Parathyroid adenoma (tissue), 2 donors: Measurements from ENCODE around the gene MYO1A.
A peak's percentile ranks its signal among the peaks of the same experiment; 100 is the strongest.

ENCODE experiments used
- H2AFZ ChIP-seq: fragments of 300-600 bp; sonication (generic); one replicate; pipeline ENCODE4 v1.7.0; 2017; ENCODE audit warnings: antibody characterized with exemption, mild to moderate bottlenecking
- H3K27ac ChIP-seq: fragments of 300-600 bp; sonication (generic); one replicate; pipeline ENCODE4 v1.7.0; 2017
- H3K27me3 ChIP-seq: fragments of 300-600 bp; sonication (generic); one replicate; pipeline ENCODE4 v1.7.0; 2017; ENCODE audit warnings: low read length; ENCODE audit not compliant: control insufficient read depth, insufficient read depth
- H3K36me3 ChIP-seq: fragments of 300-600 bp; sonication (generic); one replicate; pipeline ENCODE4 v1.7.0; 2017; ENCODE audit warnings: low read length; ENCODE audit not compliant: control insufficient read depth, insufficient read depth
- H3K4me1 ChIP-seq: fragments of 300-600 bp; sonication (generic); one replicate; pipeline ENCODE4 v1.7.0; 2017; ENCODE audit warnings: control low read depth
- H3K4me2 ChIP-seq: fragments of 300-600 bp; sonication (generic); one replicate; pipeline ENCODE4 v1.7.0; 2017; ENCODE audit warnings: low read length
- H3K4me3 ChIP-seq: fragments of 300-600 bp; sonication (generic); one replicate; pipeline ENCODE4 v1.7.0; 2017; ENCODE audit warnings: low read depth, low read length
- H3K79me2 ChIP-seq: fragments of 300-600 bp; sonication (generic); one replicate; pipeline ENCODE4 v1.7.0; 2017; ENCODE audit warnings: control low read depth
- H3K9ac ChIP-seq: fragments of 300-600 bp; sonication (generic); one replicate; pipeline ENCODE4 v1.7.0; 2017; ENCODE audit warnings: mild to moderate bottlenecking
- H3K9me3 ChIP-seq: fragments of 300-600 bp; sonication (generic); one replicate; pipeline ENCODE4 v1.7.0; 2017; ENCODE audit warnings: low read length; ENCODE audit not compliant: control insufficient read depth
- CTCF ChIP-seq: fragments of 300-600 bp; sonication (generic); IDR thresholded peaks from one replicate; pipeline ENCODE4 v1.7.0; 2017; ENCODE audit warnings: antibody characterized with exemption, mild to moderate bottlenecking
- donor health status: primary hyperparathyroidism.

The MYO1A gene

GRCh38 chr12:57090924-57091637, 41.2 kb upstream of the MYO1A start:
- H2AFZ ChIP-seq = no peak overlapping the region
- H3K79me2 ChIP-seq = peaks cover 16% of the 10 kb centered on the region
- no peaks in the 10 kb centered on the region for H3K36me3 ChIP-seq
- H3K27me3 ChIP-seq = no peaks in the 10 kb centered on the region
- H3K27ac ChIP-seq = peak overlapping the region; percentile 93
- H3K9me3 ChIP-seq = no peaks in the 10 kb centered on the region
- H3K9ac ChIP-seq = no peak overlapping the region
- peaks cover 29% of the 10 kb centered on the region for H3K4me1 ChIP-seq
- no peak overlapping the region for H3K4me3 ChIP-seq
- H3K4me2 ChIP-seq = peak overlapping the region; percentile 62
- no peak for TF ChIP-seq CTCF

GRCh38 chr12:57090490-57090889, 40.6 kb upstream of the MYO1A start:
- Histone ChIP-seq H2AFZ (no peak overlapping the region), H3K36me3 (no peaks in the 10 kb centered on the region), H3K27ac (peak overlapping the region; percentile 93), H3K9me3 (no peaks in the 10 kb centered on the region), H3K27me3 (no peaks in the 10 kb centered on the region), H3K9ac (no peak overlapping the region), H3K4me3 (no peak overlapping the region), H3K79me2 (peaks cover 16% of the 10 kb centered on the region), H3K4me1 (peaks cover 34% of the 10 kb centered on the region), H3K4me2 (peak overlapping the region; percentile 62)
- TF ChIP-seq CTCF = no peak

DNA sequence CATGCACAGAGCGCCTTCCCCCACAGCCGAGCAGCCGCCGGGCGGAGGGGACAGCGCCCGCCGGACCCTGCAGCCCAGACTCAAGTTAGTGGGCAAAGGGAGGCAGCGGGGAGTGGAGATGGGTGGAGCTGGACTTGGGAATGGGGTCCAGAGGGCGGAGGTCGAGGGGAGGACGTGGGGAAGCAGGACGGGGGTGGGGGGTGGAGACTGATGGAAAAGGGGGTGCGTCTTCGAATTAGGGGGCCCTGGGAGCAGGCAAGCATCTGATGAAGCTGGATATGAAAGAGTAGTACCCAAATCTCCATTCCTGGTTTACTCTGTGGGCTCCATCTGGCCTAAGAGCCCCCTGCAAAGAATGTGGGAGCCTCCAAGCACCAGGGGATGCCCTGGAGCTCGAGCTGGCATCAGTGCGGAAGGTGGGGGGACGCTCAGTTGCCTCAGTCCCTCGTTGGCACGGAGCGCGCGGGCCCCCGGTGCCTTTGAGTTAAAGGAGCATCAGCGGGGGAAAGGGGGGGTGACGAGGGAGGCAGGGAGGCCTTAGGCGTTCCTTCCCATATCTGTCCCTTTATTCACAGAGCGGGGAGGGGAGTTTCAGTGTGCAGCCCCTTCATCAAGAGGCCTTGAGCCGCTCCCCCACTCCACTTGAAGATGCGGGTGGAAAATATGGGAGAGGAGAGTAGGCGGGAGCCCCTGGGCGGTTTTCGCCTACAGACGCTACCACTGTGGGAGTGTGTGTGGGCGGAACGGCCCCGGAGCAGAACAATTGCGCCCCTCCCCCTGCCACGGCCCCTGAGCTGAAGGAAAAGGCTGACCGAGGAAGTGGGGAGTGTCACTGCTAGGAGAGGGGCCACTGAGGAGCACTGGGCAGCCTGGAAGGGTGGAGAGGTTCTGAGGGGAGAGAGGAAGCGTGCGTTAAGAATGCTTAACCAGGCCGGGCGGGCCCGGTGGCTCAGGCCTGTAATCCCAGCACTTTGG, 39.6 kb upstream of the MYO1A start:
- Histone ChIP-seq H3K27ac (peak overlapping the region; percentile 93), H3K36me3 (no peaks in the 10 kb centered on the region), H3K4me2 (peak overlapping the region; percentile 59), H3K27me3 (no peaks in the 10 kb centered on the region), H3K9ac (peak overlapping the region; percentile 58), H3K4me1 (peaks cover 36% of the 10 kb centered on the region), H3K9me3 (no peaks in the 10 kb centered on the region), H3K4me3 (peak overlapping the region; percentile 74), H2AFZ (peak overlapping the region; percentile 71), H3K79me2 (peaks cover 16% of the 10 kb centered on the region)
- no peak for TF ChIP-seq CTCF

- peaks cover 16% of the 10 kb centered on the region for H3K79me2 ChIP-seq
- H3K9me3 ChIP-seq = no peaks in the 10 kb centered on the region
- H3K9ac ChIP-seq = peak within 1 kb of the TSS; percentile 58
- H3K4me3 ChIP-seq = peak within 1 kb of the TSS; percentile 83
- no peaks in the 10 kb centered on the region for H3K36me3 ChIP-seq
- peak within 1 kb of the TSS; percentile 99 for H3K27ac ChIP-seq
- peaks cover 34% of the 10 kb centered on the region for H3K4me1 ChIP-seq
- no peaks in the 10 kb centered on the region for H3K27me3 ChIP-seq
- peak within 1 kb of the TSS; percentile 85 for H2AFZ ChIP-seq
- TF ChIP-seq CTCF = no peak
- H3K4me2 ChIP-seq = peak within 1 kb of the TSS; percentile 64
Measured at GRCh38 chr12:57088354-57089270, 38.7 kb upstream of the MYO1A start, which contains the start of gene NAB2. TSS of gene NAB2 (plus strand) at chr12:57089114. CDS start at chr12:57089272, 158 bp downstream.
